Hepatocyte (in vitro differentiated cells): ENCODE results near the gene TPRKB.
"Not testable (repeated sequence)": the region's sequence is repeated elsewhere in the genome, so short reads cannot be mapped to it uniquely, and the experiment has no call there.

Experiments
- CTCF ChIP-seq: fragments of 200-600 bp; sonication (generic); IDR thresholded peaks from 2 replicates; pipeline ENCODE4 v1.5.1; 2016; ENCODE audit warnings: antibody characterized with exemption, mild to moderate bottlenecking; ENCODE audit not compliant: poor library complexity
- EZH2 ChIP-seq: fragments of 200-600 bp; sonication (generic); IDR thresholded peaks from 2 replicates; pipeline ENCODE4 v1.6.1; 2016; ENCODE audit warnings: antibody characterized with exemption, mild to moderate bottlenecking, borderline replicate concordance

GRCh38 chr2:73778867-73779466 lies 41.8 kb upstream of the TPRKB start:
- not testable (repeated sequence) for TF ChIP-seq CTCF, EZH2
